GM12873 (cell line): ENCODE data around the gene ZNF215.

Experiments
- CTCF ChIP-seq: IDR thresholded peaks from 2 replicates; pipeline ENCODE4 v1.5.1; 2012; ENCODE audit warnings: low read depth, mild to moderate bottlenecking, moderate library complexity, low read length, control low read depth; ENCODE audit not compliant: insufficient read depth; ENCODE audit errors: missing control alignments

Gene ZNF215

GRCh38 chr11:6992026-6992425, 65.8 kb downstream of the ZNF215 start:
- TF ChIP-seq CTCF, result no peak

DNA sequence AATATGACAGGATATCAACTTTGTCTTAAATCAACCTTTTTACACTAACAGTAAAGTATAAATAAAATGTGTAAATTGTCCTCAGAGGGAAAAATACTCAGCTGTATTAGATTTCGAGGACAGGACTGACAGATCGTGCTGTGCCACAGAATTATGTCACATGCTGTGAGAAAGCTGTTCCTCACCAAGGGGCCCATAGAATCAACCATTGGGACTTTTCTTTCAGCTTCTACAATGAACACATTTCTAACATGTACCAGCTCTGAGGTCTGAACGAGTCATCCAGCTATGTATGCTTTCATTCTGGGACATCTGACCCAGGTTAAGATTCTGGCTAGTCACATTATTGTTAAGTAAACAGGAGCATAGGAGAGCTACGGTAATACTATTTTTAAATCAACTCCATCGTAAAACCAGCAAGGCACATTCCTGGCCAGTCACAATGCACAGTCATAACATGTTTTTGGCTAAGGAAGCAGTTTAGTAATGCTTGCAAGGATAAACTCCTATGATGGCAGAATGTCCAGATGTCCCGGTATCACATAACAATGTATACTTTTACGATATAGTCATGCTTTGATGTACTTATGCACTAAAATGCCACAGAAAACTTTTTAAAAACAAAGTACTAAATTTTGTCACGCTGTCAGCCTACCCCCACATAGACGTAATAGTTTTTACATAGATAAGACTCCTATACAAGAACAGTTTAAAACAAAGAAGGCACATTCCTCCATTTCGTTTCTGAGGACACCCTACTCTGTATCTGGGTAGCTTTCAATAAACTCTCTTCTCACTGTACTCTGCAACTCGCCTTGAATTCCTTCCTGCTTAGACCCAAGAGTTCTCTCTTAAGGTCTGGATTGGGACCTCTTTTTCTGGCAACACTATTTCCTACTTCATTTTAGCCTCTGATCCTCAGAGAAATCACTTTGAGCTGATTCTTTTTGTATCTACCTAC, 66.5 kb downstream of the ZNF215 start:
- TF ChIP-seq CTCF, result no peak

DNA sequence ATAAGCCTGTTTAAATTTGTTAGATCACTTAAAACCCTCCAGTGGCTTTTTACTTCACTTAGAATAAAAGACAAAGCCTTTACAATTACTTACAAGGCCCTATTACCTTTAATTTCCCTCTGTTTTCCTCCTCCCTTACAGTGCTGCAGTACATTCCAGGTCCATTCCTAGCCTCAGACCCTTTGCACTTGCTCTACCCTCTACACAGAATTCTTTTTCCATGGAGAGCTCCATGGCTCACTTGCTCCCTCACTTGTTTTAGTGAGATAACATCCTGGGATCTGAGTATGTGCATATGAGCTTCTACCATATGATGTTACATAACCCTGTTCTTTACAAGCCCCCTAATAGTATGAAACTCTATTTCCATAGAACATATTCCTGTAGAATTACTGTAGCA, 69.5 kb downstream of the ZNF215 start:
- TF ChIP-seq CTCF, result no peak

DNA sequence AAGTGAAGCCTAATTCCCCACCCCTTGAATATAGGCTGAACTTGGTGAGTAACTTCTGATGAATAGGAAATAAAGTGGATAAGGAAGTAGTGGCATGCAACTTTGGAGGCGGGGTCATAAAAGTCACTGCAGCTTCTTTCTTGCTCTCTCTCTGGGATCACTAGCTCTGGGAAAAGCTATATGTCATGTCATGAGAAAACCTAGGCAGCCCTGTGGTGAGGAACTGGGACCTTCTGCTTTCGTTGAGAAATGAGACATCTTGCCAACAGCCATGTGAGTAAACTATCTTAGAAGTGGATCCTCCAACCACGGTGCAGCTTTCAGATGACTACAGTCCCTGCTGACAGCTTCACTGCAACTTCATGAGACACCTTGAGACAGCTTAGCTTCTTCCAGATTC, 78.3 kb downstream of the ZNF215 start:
- no peak for TF ChIP-seq CTCF
